GM20000 (cell line): ENCODE results near the gene CHST8.

Experiments
- DNase-seq: peaks from one replicate; pipeline ENCODE4 v3.0.0; 2012; ENCODE audit warnings: low spot score
- CTCF ChIP-seq: IDR thresholded peaks from 2 replicates; pipeline ENCODE4 v1.5.1; 2012; ENCODE audit warnings: mild to moderate bottlenecking, control low read depth; ENCODE audit errors: extremely low read depth, missing control alignments

The CHST8 gene

GRCh38 chr19:33779849-33780248 lies 158.1 kb downstream of the CHST8 start:
- TF ChIP-seq CTCF, result no peak
- no peak for DNase-seq

- DNase-seq, result no peak
- TF ChIP-seq CTCF, result no peak
Measured at GRCh38 chr19:33780251-33780650, 158.5 kb downstream of the CHST8 start.

- no peak for DNase-seq
- TF ChIP-seq CTCF, result no peak
Measured at GRCh38 chr19:33780746-33781145, 159.0 kb downstream of the CHST8 start.

GRCh38 chr19:33781415-33781935 lies 159.7 kb downstream of the CHST8 start:
- no peak for DNase-seq
- no peak for TF ChIP-seq CTCF

GRCh38 chr19:33781996-33782395 lies 160.2 kb downstream of the CHST8 start:
- no peak for DNase-seq
- no peak for TF ChIP-seq CTCF

- no peak for DNase-seq
- TF ChIP-seq CTCF, result no peak
Measured at GRCh38 chr19:33784432-33784831, 162.7 kb downstream of the CHST8 start.

- TF ChIP-seq CTCF, result no peak
- no peak for DNase-seq
Measured at GRCh38 chr19:33785795-33786194, 164.0 kb downstream of the CHST8 start.
